Measurements from ENCODE around the gene DCT.

DCT gene

DNA sequence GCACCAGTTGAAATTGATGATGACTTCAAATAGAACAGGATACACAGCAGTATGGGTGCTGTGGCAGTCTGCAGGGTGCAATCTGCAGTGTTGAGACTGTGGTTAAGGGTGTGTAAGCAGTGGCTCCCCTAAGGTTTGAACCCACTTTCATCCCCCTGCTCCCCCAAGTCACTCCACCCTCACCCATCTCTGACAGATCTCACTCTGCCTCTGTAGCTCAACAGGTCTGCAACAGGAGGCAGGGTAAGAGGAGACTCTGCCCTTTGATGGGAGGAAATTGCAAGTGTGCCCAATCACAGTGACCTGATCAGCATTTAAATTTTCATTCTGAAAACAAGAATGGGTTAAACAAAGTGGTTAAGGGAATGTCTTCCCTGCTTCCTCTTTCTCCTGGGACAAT, 92.4 kb downstream of the DCT start:
- no peak overlapping the region for H3K4me3 ChIP-seq (ENCODE audit: low read length)
- DNase-seq (ENCODE audit: low read depth): no peak
- TF ChIP-seq, protein P1, sequence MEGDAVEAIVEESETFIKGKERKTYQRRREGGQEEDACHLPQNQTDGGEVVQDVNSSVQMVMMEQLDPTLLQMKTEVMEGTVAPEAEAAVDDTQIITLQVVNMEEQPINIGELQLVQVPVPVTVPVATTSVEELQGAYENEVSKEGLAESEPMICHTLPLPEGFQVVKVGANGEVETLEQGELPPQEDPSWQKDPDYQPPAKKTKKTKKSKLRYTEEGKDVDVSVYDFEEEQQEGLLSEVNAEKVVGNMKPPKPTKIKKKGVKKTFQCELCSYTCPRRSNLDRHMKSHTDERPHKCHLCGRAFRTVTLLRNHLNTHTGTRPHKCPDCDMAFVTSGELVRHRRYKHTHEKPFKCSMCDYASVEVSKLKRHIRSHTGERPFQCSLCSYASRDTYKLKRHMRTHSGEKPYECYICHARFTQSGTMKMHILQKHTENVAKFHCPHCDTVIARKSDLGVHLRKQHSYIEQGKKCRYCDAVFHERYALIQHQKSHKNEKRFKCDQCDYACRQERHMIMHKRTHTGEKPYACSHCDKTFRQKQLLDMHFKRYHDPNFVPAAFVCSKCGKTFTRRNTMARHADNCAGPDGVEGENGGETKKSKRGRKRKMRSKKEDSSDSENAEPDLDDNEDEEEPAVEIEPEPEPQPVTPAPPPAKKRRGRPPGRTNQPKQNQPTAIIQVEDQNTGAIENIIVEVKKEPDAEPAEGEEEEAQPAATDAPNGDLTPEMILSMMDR (conservative IDR thresholded peaks at IDR 0.05; ENCODE audit: low read depth, low read length): no peak

All from retinal pigment epithelial cell (primary cell).